H9 (cell line): ENCODE measurements around the gene PPP2R3A. TPM values are rescaled to one million over a fixed set of nuclear protein-coding genes. Genes with fewer than 3 reads are reported as not detected.

Experiments used
- DNase-seq: peaks from one replicate; pipeline ENCODE4 v3.0.0-alpha.2; 2017
- H2AFZ ChIP-seq: one replicate; pipeline ENCODE4 v1.6.1; 2013; ENCODE audit warnings: mild to moderate bottlenecking, low read length, control low read depth, moderate library complexity
- H2AK5ac ChIP-seq: 2 replicates; pipeline ENCODE4 v1.6.1; 2013; ENCODE audit warnings: low read length, control low read depth, mixed read lengths; ENCODE audit not compliant: insufficient read length
- H2BK120ac ChIP-seq: one replicate; pipeline ENCODE4 v1.6.1; 2013; ENCODE audit warnings: low read depth, mild to moderate bottlenecking, low read length, control low read depth, inconsistent platforms; ENCODE audit not compliant: poor library complexity, severe bottlenecking
- H2BK12ac ChIP-seq: 2 replicates; pipeline ENCODE4 v1.6.1; 2013; ENCODE audit warnings: low read length, control low read depth, mixed read lengths, low read depth; ENCODE audit not compliant: insufficient read length
- H2BK15ac ChIP-seq: 2 replicates; pipeline ENCODE4 v1.6.1; 2013; ENCODE audit warnings: low read depth, low read length, control low read depth
- H2BK20ac ChIP-seq: one replicate; pipeline ENCODE4 v1.6.1; 2013; ENCODE audit warnings: low read depth, mild to moderate bottlenecking, low read length, control low read depth, inconsistent platforms; ENCODE audit not compliant: poor library complexity, severe bottlenecking
- H2BK5ac ChIP-seq: 2 replicates; pipeline ENCODE4 v1.6.1; 2013; ENCODE audit warnings: low read length, control low read depth, mixed read lengths; ENCODE audit not compliant: insufficient read length
- H3K14ac ChIP-seq: 2 replicates; pipeline ENCODE4 v1.6.1; 2013; ENCODE audit warnings: low read length, control low read depth; ENCODE audit not compliant: insufficient read depth
- H3K18ac ChIP-seq: 2 replicates; pipeline ENCODE4 v1.6.1; 2013; ENCODE audit warnings: low read depth, mild to moderate bottlenecking, mixed read lengths, low read length, control low read depth; ENCODE audit not compliant: insufficient read length
- H3K23ac ChIP-seq: 2 replicates; pipeline ENCODE4 v1.6.1; 2013; ENCODE audit warnings: low read length, control low read depth, mixed read lengths, low read depth; ENCODE audit not compliant: insufficient read length
- H3K23me2 ChIP-seq: 2 replicates; pipeline ENCODE4 v1.6.1; 2013; ENCODE audit warnings: low read depth, mild to moderate bottlenecking, mixed read lengths, low read length, control low read depth; ENCODE audit not compliant: insufficient read length, poor library complexity, severe bottlenecking
- H3K27ac ChIP-seq: 2 replicates; pipeline ENCODE4 v1.5.1; 2013; ENCODE audit warnings: low read length, control low read depth, mixed read lengths, low read depth; ENCODE audit not compliant: insufficient read length
- H3K27me3 ChIP-seq: 2 replicates; pipeline ENCODE4 v1.6.1; 2013; ENCODE audit warnings: low read length, control low read depth, inconsistent platforms; ENCODE audit not compliant: insufficient read depth
- H3K4ac ChIP-seq: 2 replicates; pipeline ENCODE4 v1.6.1; 2013; ENCODE audit warnings: low read depth, mild to moderate bottlenecking, control low read depth, inconsistent platforms, low read length, moderate library complexity
- H3K4me1 ChIP-seq: 2 replicates; pipeline ENCODE4 v1.6.1; 2013; ENCODE audit warnings: low read length, control low read depth, inconsistent platforms; ENCODE audit not compliant: insufficient read depth
- H3K4me2 ChIP-seq: 2 replicates; pipeline ENCODE4 v1.6.1; 2013; ENCODE audit warnings: low read length, control low read depth, mixed read lengths; ENCODE audit not compliant: insufficient read length, insufficient read depth
- H3K56ac ChIP-seq: 2 replicates; pipeline ENCODE4 v1.6.1; 2013; ENCODE audit warnings: low read depth, mild to moderate bottlenecking, mixed read lengths, low read length, control low read depth; ENCODE audit not compliant: insufficient read length
- H3K79me1 ChIP-seq: 2 replicates; pipeline ENCODE4 v1.6.1; 2013; ENCODE audit warnings: low read depth, mild to moderate bottlenecking, moderate library complexity, low read length, control low read depth, inconsistent platforms; ENCODE audit not compliant: insufficient read depth, poor library complexity, severe bottlenecking
- H3K79me2 ChIP-seq: 2 replicates; pipeline ENCODE4 v1.6.1; 2013; ENCODE audit warnings: low read length, control low read depth, inconsistent platforms; ENCODE audit not compliant: insufficient read depth
- H3K9ac ChIP-seq: 2 replicates; pipeline ENCODE4 v1.6.1; 2013; ENCODE audit warnings: low read length, control low read depth, mixed read lengths; ENCODE audit not compliant: insufficient read length; ENCODE audit errors: extremely low read depth
- H3K9me3 ChIP-seq: one replicate; pipeline ENCODE4 v1.6.1; 2013; ENCODE audit warnings: low read depth, low read length, inconsistent platforms; ENCODE audit not compliant: control insufficient read depth
- H3T11ph ChIP-seq: one replicate; pipeline ENCODE4 v1.6.1; 2013; ENCODE audit warnings: mild to moderate bottlenecking, low read length, control low read depth, inconsistent platforms
- H4K20me1 ChIP-seq: one replicate; pipeline ENCODE4 v1.6.1; 2013; ENCODE audit not compliant: control insufficient read depth, insufficient read length, insufficient read depth
- H4K5ac ChIP-seq: 2 replicates; pipeline ENCODE4 v1.6.1; 2013; ENCODE audit warnings: low read depth, mild to moderate bottlenecking, mixed read lengths, low read length, control low read depth; ENCODE audit not compliant: insufficient read length
- H4K8ac ChIP-seq: replicated peaks from 2 replicates; pipeline ENCODE4 v1.6.1; 2013; ENCODE audit warnings: low read length, control low read depth, mixed read lengths, low read depth; ENCODE audit not compliant: insufficient read length
- H4K91ac ChIP-seq: 2 replicates; pipeline ENCODE4 v1.6.1; 2013; ENCODE audit warnings: low read depth, mild to moderate bottlenecking, moderate library complexity, mixed read lengths, low read length, control low read depth; ENCODE audit not compliant: insufficient read length
- H3K27ac Mint-ChIP-seq, 3 experiments: 2 replicates in 2 of 3; 3 replicates in 1 of 3; pipeline ENCODE4 v1.8.0; 2020 to 2021; ENCODE audit warnings: mixed read lengths in 3 of 3, mild to moderate bottlenecking in 1 of 3, moderate library complexity in 1 of 3
- H3K27me3 Mint-ChIP-seq: 2 replicates; pipeline ENCODE4 v1.8.0; 2021; ENCODE audit warnings: low read depth, mild to moderate bottlenecking, moderate library complexity, mixed read lengths
- H3K36me3 Mint-ChIP-seq, 3 experiments: 2 replicates in 2 of 3; 3 replicates in 1 of 3; pipeline ENCODE4 v1.8.0; 2020 to 2021; ENCODE audit warnings: low read depth in 3 of 3, mixed read lengths in 3 of 3; ENCODE audit not compliant: insufficient read depth in 1 of 3
- H3K4me1 Mint-ChIP-seq, 2 experiments: 2 replicates each; pipeline ENCODE4 v1.8.0; 2020; ENCODE audit warnings: mixed read lengths in 2 of 2
- H3K4me3 Mint-ChIP-seq, 2 experiments: 2 replicates in 1 of 2; 3 replicates in 1 of 2; pipeline ENCODE4 v1.8.0; 2020 to 2021; ENCODE audit warnings: mild to moderate bottlenecking in 2 of 2, mixed read lengths in 2 of 2, moderate library complexity in 1 of 2
- H3K9me3 Mint-ChIP-seq, 2 experiments: 2 replicates in 1 of 2; 3 replicates in 1 of 2; pipeline ENCODE4 v1.8.0; 2020; ENCODE audit warnings: mild to moderate bottlenecking in 2 of 2, mixed read lengths in 2 of 2, moderate library complexity in 1 of 2
- CTCF ChIP-seq: fragments of 200-600 bp; sonication (generic); conservative IDR thresholded peaks from 3 replicates; pipeline ENCODE4 v1.8.0; 2021; ENCODE audit warnings: antibody characterized with exemption, mild to moderate bottlenecking
- WGBS: extraction: QIAGEN DNeasy Blood & Tissue Kit; methylation state at CpG from one replicate; pipeline ENCODE4 v1.1.7; 2013; ENCODE audit warnings: missing lambda C conversion rate, low lambda C conversion rate, mixed read lengths; ENCODE audit not compliant: insufficient read length; ENCODE audit errors: extremely low coverage; 5-methylcytosine and 5-hydroxymethylcytosine counted together
- total RNA-seq: library from RNA; stranded (reverse); gene quantifications from 2 replicates; pipeline ENCODE4 v1.2.1, GENCODE V29; 2021

The PPP2R3A gene
- total RNA-seq, 1 experiment from 2014 or later, result 12.4 TPM

DNA sequence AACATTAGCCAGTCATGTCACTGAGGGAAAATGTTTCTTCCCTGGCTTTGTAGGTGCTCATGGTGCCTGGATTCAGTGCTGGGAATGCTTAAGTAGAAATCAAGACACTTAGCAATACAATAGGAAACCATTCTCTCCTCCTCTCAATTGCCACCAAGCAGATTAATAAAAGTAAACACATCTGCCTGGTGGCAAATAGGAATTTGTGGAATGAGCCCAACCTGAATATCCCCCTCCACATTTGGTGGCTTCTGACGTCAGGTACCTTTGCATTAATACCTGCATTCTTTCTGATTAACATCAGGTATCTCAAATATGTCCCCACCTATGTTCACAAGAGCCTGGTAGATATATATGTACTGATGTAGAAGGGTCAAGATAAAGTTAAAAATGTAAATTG is 42.7 kb downstream of the PPP2R3A start:
- no peak overlapping the region for H3K18ac ChIP-seq
- H3K14ac ChIP-seq, result no peak overlapping the region
- no peak overlapping the region for H3K4me2 ChIP-seq
- H3K79me2 ChIP-seq, result no peaks in the 10 kb centered on the region
- no peak overlapping the region for H4K91ac ChIP-seq
- no peak overlapping the region for H3K27ac ChIP-seq
- no peaks in the 10 kb centered on the region for H4K20me1 ChIP-seq
- H3K27me3 ChIP-seq, result no peaks in the 10 kb centered on the region
- no peak overlapping the region for H2AFZ ChIP-seq
- H3K4me1 ChIP-seq, result peaks cover 6% of the 10 kb centered on the region; the same call in 1 of the 2 replicates
- Mint-ChIP-seq H3K36me3 (peaks cover 5 to 9% (median 6%) of the 10 kb centered on the region in 3 experiments; a peak in 5 of 7 replicates), H3K27me3 (no peaks in the 10 kb centered on the region), H3K4me1 (peaks cover 12 to 24% of the 10 kb centered on the region in 2 experiments), H3K4me3 (no peak overlapping the region), H3K27ac (peak overlapping the region in 1 of 3 experiments; percentile 93; a peak in 2 of 7 replicates), H3K9me3 (no peaks in the 10 kb centered on the region; a peak in 1 of 5 replicates)
- no peak overlapping the region for H2BK5ac ChIP-seq
- no peak overlapping the region for H2AK5ac ChIP-seq
- no peak overlapping the region for H4K8ac ChIP-seq
- no peaks in the 10 kb centered on the region for H3K79me1 ChIP-seq
- no peak overlapping the region for H3K4ac ChIP-seq
- no peak overlapping the region for H2BK15ac ChIP-seq
- H4K5ac ChIP-seq, result no peak overlapping the region
- TF ChIP-seq CTCF, result no peak
- no peak for DNase-seq
- no peak overlapping the region for H2BK20ac ChIP-seq
- H2BK120ac ChIP-seq, result no peak overlapping the region
- H3K23ac ChIP-seq, result no peak overlapping the region
- no peaks in the 10 kb centered on the region for H3K9me3 ChIP-seq
- no peak overlapping the region for H3T11ph ChIP-seq
- H3K23me2 ChIP-seq, result no peaks in the 10 kb centered on the region
- no peak overlapping the region for H3K9ac ChIP-seq
- WGBS, result no CpG with 5 or more reads among the region's 1 CpG
- no peak overlapping the region for H2BK12ac ChIP-seq
- H3K56ac ChIP-seq, result no peak overlapping the region
